HepG2 (cell line): Measurements from ENCODE around the gene HCN4. TPM values are rescaled to one million over a fixed set of nuclear protein-coding genes. Genes with fewer than 3 reads are reported as not detected.

Source experiments
- ATAC-seq: fragments of 200-7000 bp; cut with Tn5 transposase; 3 replicates; pipeline ENCODE4 v1.9.1; 2020; ENCODE audit warnings: mild to moderate bottlenecking, moderate library complexity
- Bru-seq: library from RNA; stranded (reverse); fragments of 400-500 nt; gene quantifications from one replicate; lab custom pipeline; 2021; lab: Mats Ljungman, UMichigan
- BruChase-seq, 2 experiments: library from RNA; stranded (reverse); fragments of 400-500 nt; gene quantifications; one replicate each; lab custom pipeline; 2021; lab: Mats Ljungman, UMichigan
- BruUV-seq: library from RNA; stranded (reverse); fragments of 400-500 nt; replicated peaks from 2 replicates; lab custom pipeline; 2021; lab: Mats Ljungman, UMichigan
- CTCF ChIA-PET: fragments of 300-600 bp; formaldehyde crosslinking; extraction: SDS; loops from one replicate; lab custom pipeline; 2021; ENCODE audit warnings: low total read pairs, inconsistent platforms, low intra/inter-chr PET ratio; lab: Yijun Ruan, JAX
- POLR2A ChIA-PET: fragments of 350-600 bp; sonication (Branson Sonifier 250); formaldehyde crosslinking; loops from one replicate; lab custom pipeline; 2020; ENCODE audit warnings: antibody characterized with exemption, inconsistent platforms; lab: Yijun Ruan, JAX
- DNase-seq: peaks from one replicate; pipeline ENCODE4 v3.0.0-alpha.2; 2015; ENCODE audit warnings: low spot score
- FAIRE-seq: peaks from 3 replicates; lab custom pipeline; 2011; peaks lifted over from hg19 to GRCh38; lab: Jason Lieb, UNC
- H2AFZ ChIP-seq: one replicate; pipeline ENCODE4 v1.6.1; 2011; ENCODE audit warnings: low read length, inconsistent platforms
- H3K27ac ChIP-seq: fragments of 300-600 bp; 3 replicates; pipeline ENCODE4 v1.8.0; 2011; ENCODE audit warnings: mixed run types, mild to moderate bottlenecking, mixed read lengths, low read length, inconsistent platforms; ENCODE audit not compliant: insufficient read depth; ENCODE audit errors: extremely low read length
- H3K27me3 ChIP-seq, 2 experiments: fragments of 200-600 bp in 1 of 2; 2 replicates in 1 of 2; 3 replicates in 1 of 2; pipeline versions ENCODE4 v1.6.0 to v1.8.0; 2011; ENCODE audit warnings: low read length in 2 of 2, mild to moderate bottlenecking in 2 of 2, moderate library complexity in 2 of 2, inconsistent platforms in 1 of 2; ENCODE audit not compliant: insufficient read depth in 2 of 2, control insufficient read depth in 1 of 2
- H3K36me3 ChIP-seq, 2 experiments: fragments of 200-600 bp in 1 of 2; replicated peaks in 1 of 2; 2 replicates in 1 of 2; 3 replicates in 1 of 2; pipeline versions ENCODE4 v1.5.1 to v1.8.0; 2011; ENCODE audit warnings: low read length in 2 of 2, inconsistent platforms in 1 of 2; ENCODE audit not compliant: insufficient read depth in 2 of 2, control insufficient read depth in 1 of 2
- H3K4me1 ChIP-seq: 2 replicates; pipeline ENCODE4 v1.5.1; 2012; ENCODE audit warnings: low read length, inconsistent platforms; ENCODE audit not compliant: insufficient read depth
- H3K4me2 ChIP-seq: 2 replicates; pipeline ENCODE4 v1.6.0; 2011; ENCODE audit warnings: low read depth, low read length, inconsistent platforms
- H3K4me3 ChIP-seq, 3 experiments: fragments of 200-600 bp in 1 of 3; sonication (generic), shearing (Covaris generic) in 1 of 3; replicated peaks in 1 of 3; 2 replicates each; pipeline ENCODE4 v1.5.1; 2011 to 2016; ENCODE audit warnings: low read length in 3 of 3, inconsistent platforms in 2 of 3, low read depth in 2 of 3, mild to moderate bottlenecking in 2 of 3, control low read depth in 1 of 3, mixed read lengths in 1 of 3; ENCODE audit not compliant: insufficient read depth in 1 of 3
- H3K79me2 ChIP-seq: one replicate; pipeline ENCODE4 v1.6.1; 2011; ENCODE audit warnings: low read length, inconsistent platforms; ENCODE audit not compliant: insufficient read depth
- H3K9ac ChIP-seq: 2 replicates; pipeline ENCODE4 v1.6.0; 2011; ENCODE audit warnings: mild to moderate bottlenecking, low read depth, low read length, inconsistent platforms; ENCODE audit not compliant: insufficient read depth
- H3K9me3 ChIP-seq: 2 replicates; pipeline ENCODE4 v1.5.1; 2012; ENCODE audit warnings: mild to moderate bottlenecking, low read length
- H4K20me1 ChIP-seq: 2 replicates; pipeline ENCODE4 v1.6.0; 2011; ENCODE audit warnings: inconsistent platforms, mild to moderate bottlenecking, low read length, moderate library complexity; ENCODE audit not compliant: insufficient read depth
- HDAC6 ChIP-seq: fragments of 200-600 bp; sonication (generic); IDR thresholded peaks from 2 replicates; pipeline ENCODE4 v1.7.0; 2017; ENCODE audit warnings: mild to moderate bottlenecking, antibody characterized with exemption, low read length, low read depth
- ZNF749 ChIP-seq: sonication (generic); formaldehyde crosslinking; IDR thresholded peaks from 2 replicates; pipeline ENCODE4 v1.8.0; 2022; ENCODE audit warnings: mild to moderate bottlenecking, missing genetic modification reagents, moderate library complexity, borderline replicate concordance
- ZNF777 ChIP-seq: sonication (generic); formaldehyde crosslinking; IDR thresholded peaks from 2 replicates; pipeline ENCODE4 v1.4.0; 2020; ENCODE audit warnings: missing genetic modification reagents
- WGBS: methylation state at CpG from one replicate; pipeline ENCODE4 v1.1.6; 2017; ENCODE audit warnings: low lambda C conversion rate; 5-methylcytosine and 5-hydroxymethylcytosine counted together
- in situ Hi-C: cut with HindIII; loops from 2 replicates; pipeline ENCODE4 v1.10.0; 2017; ENCODE audit warnings: low pct_unique_long_range_greater_than_20kb; ENCODE audit not compliant: extremely low pct_ligation_motif_present
- intact Hi-C: fragments of 100-400 bp; cut with micrococcal nuclease; formaldehyde crosslinking; loops from one replicate; pipeline ENCODE4 v1.10.0; 2022; ENCODE audit not compliant: unreplicated experiment
- long read RNA-seq, 2 experiments: library from RNA in 1 of 2; library from polyadenylated mRNA in 1 of 2; stranded (forward) in 1 of 2; unstranded in 1 of 2; transcript quantifications; one replicate each; pipeline ENCODE4 v2.0.0, GENCODE V29; 2019 to 2022
- polyA minus RNA-seq, 3 experiments: library from RNA; depleted of rRNA, polyadenylated mRNA; stranded (reverse); fragments of >200 nt; gene quantifications; 2 replicates each; pipeline ENCODE4 v1.2.3, GENCODE V29; 2011; ENCODE audit warnings: low replicate concordance in 1 of 3
- polyA plus RNA-seq, 8 experiments: library from polyadenylated mRNA; depleted of rRNA in 3 of 8; stranded (reverse) in 7 of 8; unstranded in 1 of 8; fragments of >200 nt; fragmentation: Illumina TruSeq in 4 of 8; extraction: Trizol in 4 of 8; gene quantifications; 2 replicates each; pipeline versions ENCODE4 v1.2.1 to v1.2.3, GENCODE V29; 2011 to 2016; ENCODE audit warnings: low read depth in 4 of 8, missing spikeins in 1 of 8, mixed read lengths in 1 of 8; ENCODE audit not compliant: insufficient read depth in 1 of 8
- total RNA-seq, 5 experiments: library from RNA; depleted of rRNA; stranded (reverse); fragments of >200 nt; fragmentation: Illumina TruSeq; extraction: Trizol; gene quantifications; 2 replicates each; pipeline ENCODE4 v1.2.3, GENCODE V29; 2016; ENCODE audit warnings: low read depth in 1 of 5
- TF ChIP-seq, protein P1 (sequence below): sonication (generic); formaldehyde crosslinking; IDR thresholded peaks from 2 replicates; pipeline ENCODE4 v1.9.0; 2022; ENCODE audit warnings: missing genetic modification reagents, mild to moderate bottlenecking, borderline replicate concordance

Gene HCN4
- not detected in 2 replicates for total RNA-seq (2016; rRNA removed; fragmentation: Illumina TruSeq; extraction: Trizol)
- total RNA-seq (2016; cell fraction: cytosol; rRNA removed; fragmentation: Illumina TruSeq; extraction: Trizol; ENCODE audit: low read depth): not detected in 2 replicates
- total RNA-seq (2016; cell fraction: insoluble cytoplasmic fraction; rRNA removed; fragmentation: Illumina TruSeq; extraction: Trizol): not detected in 2 replicates
- not detected in 2 replicates for total RNA-seq (2016; cell fraction: membrane; rRNA removed; fragmentation: Illumina TruSeq; extraction: Trizol)
- total RNA-seq (2016; cell fraction: nucleus; rRNA removed; fragmentation: Illumina TruSeq; extraction: Trizol): not detected in 2 replicates
- not detected in 2 replicates for polyA plus RNA-seq (2011; rRNA removed)
- polyA plus RNA-seq (2011; cell fraction: cytosol; rRNA removed): not detected in 2 replicates
- not detected in 2 replicates for polyA plus RNA-seq (2011; cell fraction: nucleus; rRNA removed)
- polyA plus RNA-seq (2012): not detected in 2 replicates
- polyA plus RNA-seq (2016; cell fraction: cytosol; fragmentation: Illumina TruSeq; extraction: Trizol; ENCODE audit: low read depth): not detected in 2 replicates
- polyA plus RNA-seq (2016; cell fraction: insoluble cytoplasmic fraction; fragmentation: Illumina TruSeq; extraction: Trizol; ENCODE audit: low read depth): not detected in 2 replicates
- not detected in 2 replicates for polyA plus RNA-seq (2016; cell fraction: membrane; fragmentation: Illumina TruSeq; extraction: Trizol; ENCODE audit: low read depth)
- not detected in 2 replicates for polyA plus RNA-seq (2016; cell fraction: nucleus; fragmentation: Illumina TruSeq; extraction: Trizol; ENCODE audit: insufficient read depth, low read depth)
- polyA minus RNA-seq (2011; rRNA and poly(A)+ RNA removed; ENCODE audit: low replicate concordance): 0.05 TPM in 1 of 2 replicates, not detected in the other
- polyA minus RNA-seq (2011; cell fraction: cytosol; rRNA and poly(A)+ RNA removed): not detected in 2 replicates
- not detected in 2 replicates for polyA minus RNA-seq (2011; cell fraction: nucleus; rRNA and poly(A)+ RNA removed)
- percentile 2 among the genes with signal in this experiment for Bru-seq, nascent RNA
- percentile 6 among the genes with signal in this experiment for BruChase-seq, experiment 1, labeled RNA remaining after a 6-hour chase
- percentile 6 among the genes with signal in this experiment for BruChase-seq, experiment 2, labeled RNA remaining after a 2-hour chase
- long read RNA-seq, experiment 1: 0 reads
- long read RNA-seq, experiment 2: 0 reads

- H3K9ac ChIP-seq: no peak within 1 kb of the TSS
- BruUV-seq: no TSS peak
- POLR2A ChIA-PET: no interaction called here
- H3K9me3 ChIP-seq: no peaks in the 10 kb centered on the region
- peaks cover 10 to 71% of the 10 kb centered on the region in 2 experiments; a peak in 4 of 5 replicates for H3K27me3 ChIP-seq
- 14% methylated on average over 7 of the region's 109 CpGs for WGBS
- ATAC-seq: peak; percentile 38
- H3K27ac ChIP-seq: no peak within 1 kb of the TSS
- H2AFZ ChIP-seq: no peak within 1 kb of the TSS
- no peaks in the 10 kb centered on the region for H3K79me2 ChIP-seq
- H3K4me3 ChIP-seq: peak within 1 kb of the TSS in 1 of 3 experiments; percentile 23; a peak in 2 of 6 replicates
- TF ChIP-seq, protein P1, sequence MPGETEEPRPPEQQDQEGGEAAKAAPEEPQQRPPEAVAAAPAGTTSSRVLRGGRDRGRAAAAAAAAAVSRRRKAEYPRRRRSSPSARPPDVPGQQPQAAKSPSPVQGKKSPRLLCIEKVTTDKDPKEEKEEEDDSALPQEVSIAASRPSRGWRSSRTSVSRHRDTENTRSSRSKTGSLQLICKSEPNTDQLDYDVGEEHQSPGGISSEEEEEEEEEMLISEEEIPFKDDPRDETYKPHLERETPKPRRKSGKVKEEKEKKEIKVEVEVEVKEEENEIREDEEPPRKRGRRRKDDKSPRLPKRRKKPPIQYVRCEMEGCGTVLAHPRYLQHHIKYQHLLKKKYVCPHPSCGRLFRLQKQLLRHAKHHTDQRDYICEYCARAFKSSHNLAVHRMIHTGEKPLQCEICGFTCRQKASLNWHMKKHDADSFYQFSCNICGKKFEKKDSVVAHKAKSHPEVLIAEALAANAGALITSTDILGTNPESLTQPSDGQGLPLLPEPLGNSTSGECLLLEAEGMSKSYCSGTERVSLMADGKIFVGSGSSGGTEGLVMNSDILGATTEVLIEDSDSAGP (CRISPR knock-in tag): 0 out of 2 replicates have a peak, but pooled peaks have one; percentile 20
- TF ChIP-seq ZNF749 (CRISPR knock-in tag) (no peak), HDAC6 (no peak), ZNF777 (0 out of 2 replicates have a peak, but pooled peaks have one; percentile 16)
- CTCF ChIA-PET: no interaction called here
- no peak for DNase-seq
- peak within 1 kb of the TSS; percentile 36 for H3K4me2 ChIP-seq
- no peak for FAIRE-seq
- peaks cover 2% of the 10 kb centered on the region; the same call in 1 of the 2 replicates for H4K20me1 ChIP-seq
- no peaks in the 10 kb centered on the region for H3K4me1 ChIP-seq
- H3K36me3 ChIP-seq: no peaks in the 10 kb centered on the region
- in situ Hi-C loops (no loop called here), intact Hi-C loops (no loop called here)
Measured at GRCh38 chr15:73368301-73369136, at the start of gene HCN4. Gene HCN4, minus strand, starts transcription at chr15:73368958. Its CDS starts 688 bp downstream, at chr15:73368270.
